GM20000 (cell line): ENCODE measurements around the gene ERRFI1.

Experiments
- DNase-seq: peaks from one replicate; pipeline ENCODE4 v3.0.0; 2012; ENCODE audit warnings: low spot score
- CTCF ChIP-seq: IDR thresholded peaks from 2 replicates; pipeline ENCODE4 v1.5.1; 2012; ENCODE audit warnings: mild to moderate bottlenecking, control low read depth; ENCODE audit errors: extremely low read depth, missing control alignments

Gene ERRFI1

DNA sequence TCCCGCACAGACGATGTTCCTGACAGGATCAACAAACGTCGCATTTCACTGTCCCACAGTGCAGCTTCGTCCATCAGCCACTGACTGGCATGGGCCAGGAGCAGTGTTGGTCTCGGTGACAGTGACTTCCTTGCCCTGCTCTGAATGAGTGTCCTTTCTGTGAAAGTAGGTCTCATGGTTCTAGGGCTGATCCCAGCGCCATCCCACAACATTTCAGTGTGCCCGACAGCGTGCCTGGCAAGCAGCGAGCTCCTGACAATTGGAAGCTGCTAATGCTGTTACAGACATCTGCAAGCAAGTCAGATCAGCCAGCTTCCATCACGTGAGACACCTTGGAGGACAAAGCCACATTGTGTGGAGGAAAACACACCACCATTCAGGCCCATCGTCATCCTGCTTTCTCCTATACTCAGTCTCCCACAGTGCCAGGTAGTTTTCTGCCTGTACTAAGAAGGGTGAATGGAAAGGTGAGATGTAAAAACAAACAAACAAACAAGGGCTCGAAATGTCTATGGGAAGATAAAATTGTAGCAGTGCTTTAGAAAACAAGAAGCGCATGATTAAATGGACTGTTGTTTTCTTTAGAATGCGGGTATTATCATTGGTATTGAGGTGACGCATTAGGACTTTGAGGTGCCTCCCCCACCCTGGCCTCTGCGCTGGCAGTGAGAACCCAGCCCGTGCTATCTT, 21.9 kb downstream of the ERRFI1 start:
- no peak for TF ChIP-seq CTCF
- no peak for DNase-seq

GRCh38 chr1:8003438-8004112, 22.5 kb downstream of the ERRFI1 start:
- DNase-seq: no peak
- TF ChIP-seq CTCF: no peak

DNA sequence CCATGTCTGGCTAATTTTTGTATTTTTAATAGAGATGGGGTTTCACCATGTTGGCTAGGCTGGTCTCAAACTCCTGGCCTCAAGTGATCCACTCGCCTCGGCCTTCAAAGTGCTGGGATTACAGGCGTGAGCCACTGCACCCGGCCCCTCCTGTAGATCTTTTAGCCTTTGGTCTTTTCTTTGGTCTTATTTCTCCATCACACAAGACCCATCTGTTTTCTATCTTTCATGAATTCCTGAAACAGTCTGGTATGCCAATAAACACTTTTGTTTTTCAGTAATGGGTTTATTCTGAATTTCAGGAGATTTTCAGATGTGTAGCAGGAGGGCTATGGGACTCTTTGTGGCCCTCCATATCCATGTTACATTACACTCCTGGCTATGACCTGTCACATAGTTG, 23.2 kb downstream of the ERRFI1 start:
- DNase-seq: no peak
- no peak for TF ChIP-seq CTCF

GRCh38 chr1:8002329-8002910, 23.7 kb downstream of the ERRFI1 start:
- no peak for DNase-seq
- no peak for TF ChIP-seq CTCF

DNA sequence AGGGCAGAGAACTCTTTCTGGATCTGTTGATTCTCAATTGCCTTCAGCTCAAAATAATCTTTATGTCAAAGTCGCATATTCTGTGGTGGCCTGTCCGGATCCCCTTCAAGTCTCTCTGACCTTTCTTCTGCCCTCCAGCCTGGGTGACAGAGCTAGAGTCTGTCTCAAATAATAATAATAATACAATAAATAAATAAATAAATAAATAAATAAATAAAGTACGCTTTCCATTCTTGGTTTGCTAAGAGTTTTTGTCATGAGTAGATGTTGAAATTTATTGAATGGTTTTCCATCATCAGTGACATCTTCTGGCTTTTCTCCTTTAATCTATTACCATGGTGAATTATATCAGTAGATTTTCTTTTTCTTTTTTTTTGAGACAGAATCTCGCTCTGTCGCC, 30.7 kb downstream of the ERRFI1 start:
- TF ChIP-seq CTCF: no peak

GRCh38 chr1:7994827-7995226, 31.3 kb downstream of the ERRFI1 start:
- no peak for DNase-seq
- TF ChIP-seq CTCF: no peak

More for the DNA sequence above, 30.7 kb downstream of the ERRFI1 start:
- no peak for DNase-seq
